ENCODE results near the gene GABRG2. TPM values are rescaled to one million over a fixed set of nuclear protein-coding genes. Genes with fewer than 3 reads are reported as not detected.

The GABRG2 gene
- total RNA-seq, 1 donor from 2014 or later = not detected

DNA sequence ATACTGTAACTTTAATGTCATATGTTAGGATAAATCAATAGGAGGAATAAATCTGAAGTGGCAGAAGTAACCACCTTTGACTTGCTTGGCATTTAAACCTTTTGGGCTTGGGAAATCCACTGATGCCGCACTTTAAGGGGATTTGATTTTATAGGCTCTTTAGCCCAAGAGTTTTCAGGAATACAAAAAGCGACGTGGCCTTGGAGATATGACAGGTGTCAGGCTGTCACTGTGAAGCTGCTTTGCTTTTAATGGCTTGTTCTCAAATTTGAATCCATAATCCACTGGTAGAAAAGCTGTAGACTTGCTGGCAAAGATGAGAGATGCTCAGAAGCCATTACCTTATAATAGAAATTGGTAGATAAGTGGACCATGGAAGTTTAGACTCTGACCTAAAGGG is 71.6 kb downstream of the GABRG2 start:
- H3K4me1 ChIP-seq = no peaks in the 10 kb centered on the region
- H3K36me3 ChIP-seq = no peaks in the 10 kb centered on the region
- TF ChIP-seq, protein P1, sequence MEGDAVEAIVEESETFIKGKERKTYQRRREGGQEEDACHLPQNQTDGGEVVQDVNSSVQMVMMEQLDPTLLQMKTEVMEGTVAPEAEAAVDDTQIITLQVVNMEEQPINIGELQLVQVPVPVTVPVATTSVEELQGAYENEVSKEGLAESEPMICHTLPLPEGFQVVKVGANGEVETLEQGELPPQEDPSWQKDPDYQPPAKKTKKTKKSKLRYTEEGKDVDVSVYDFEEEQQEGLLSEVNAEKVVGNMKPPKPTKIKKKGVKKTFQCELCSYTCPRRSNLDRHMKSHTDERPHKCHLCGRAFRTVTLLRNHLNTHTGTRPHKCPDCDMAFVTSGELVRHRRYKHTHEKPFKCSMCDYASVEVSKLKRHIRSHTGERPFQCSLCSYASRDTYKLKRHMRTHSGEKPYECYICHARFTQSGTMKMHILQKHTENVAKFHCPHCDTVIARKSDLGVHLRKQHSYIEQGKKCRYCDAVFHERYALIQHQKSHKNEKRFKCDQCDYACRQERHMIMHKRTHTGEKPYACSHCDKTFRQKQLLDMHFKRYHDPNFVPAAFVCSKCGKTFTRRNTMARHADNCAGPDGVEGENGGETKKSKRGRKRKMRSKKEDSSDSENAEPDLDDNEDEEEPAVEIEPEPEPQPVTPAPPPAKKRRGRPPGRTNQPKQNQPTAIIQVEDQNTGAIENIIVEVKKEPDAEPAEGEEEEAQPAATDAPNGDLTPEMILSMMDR (IDR thresholded peaks at IDR 0.05) = no peak
- no peak overlapping the region for H3K4me3 ChIP-seq
- no peak for DNase-seq (ENCODE audit: low spot score in 2 of 2)
- H3K27me3 ChIP-seq = no peaks in the 10 kb centered on the region
- H3K9me3 ChIP-seq = no peaks in the 10 kb centered on the region
- H3K27ac ChIP-seq = no peak overlapping the region
- intact Hi-C loops (cut with DNase I) = no loop called here

DNA sequence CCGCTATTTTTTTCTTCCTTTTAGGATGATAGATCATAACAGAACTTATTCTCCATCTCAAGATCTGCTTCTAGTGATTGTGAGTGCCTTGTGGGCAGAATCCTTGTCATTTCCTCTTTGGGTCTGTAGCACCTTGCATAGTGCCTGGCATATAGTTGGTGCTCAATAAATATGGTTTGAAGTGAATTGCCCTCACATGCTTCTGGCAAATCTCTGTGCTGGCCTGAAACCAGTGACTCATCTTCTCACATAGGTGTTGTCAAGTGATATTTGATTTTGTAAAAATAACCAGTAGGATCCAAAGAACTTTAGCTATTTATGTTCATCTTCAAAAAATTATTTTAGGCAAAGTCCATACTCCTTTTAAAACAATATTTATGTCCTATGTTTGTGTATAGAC is 86.7 kb downstream of the GABRG2 start:
- Histone ChIP-seq H3K4me3 (no peak overlapping the region), H3K27ac (no peak overlapping the region), H3K9me3 (no peaks in the 10 kb centered on the region), H3K36me3 (no peaks in the 10 kb centered on the region), H3K4me1 (no peaks in the 10 kb centered on the region), H3K27me3 (no peaks in the 10 kb centered on the region)
- TF ChIP-seq, protein P1 (IDR thresholded peaks at IDR 0.05) = no peak
- no peak for DNase-seq (ENCODE audit: low spot score in 2 of 2)
- intact Hi-C loops (cut with DNase I) = no loop called here

DNA sequence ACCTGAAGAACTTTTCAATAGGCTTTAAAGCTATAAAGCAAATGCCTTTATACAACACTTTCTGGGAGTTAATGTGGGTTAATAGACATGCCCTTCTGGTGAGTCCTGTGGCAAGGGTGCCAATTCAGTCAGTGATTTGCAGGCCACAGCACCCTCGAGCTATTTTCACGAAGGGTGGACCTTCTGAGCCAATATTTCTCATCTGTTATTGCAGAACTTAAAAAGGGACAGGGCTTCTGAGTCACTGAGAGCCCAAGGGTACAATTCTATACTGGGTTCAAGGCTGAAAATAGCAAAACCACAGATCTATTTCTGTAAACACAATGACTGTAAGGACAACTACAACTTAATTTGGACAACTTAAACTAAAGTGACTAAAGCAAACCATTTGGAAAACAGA is 92.8 kb downstream of the GABRG2 start:
- H3K9me3 ChIP-seq = no peaks in the 10 kb centered on the region
- TF ChIP-seq, protein P1 (IDR thresholded peaks at IDR 0.05) = no peak
- no peaks in the 10 kb centered on the region for H3K27me3 ChIP-seq
- H3K4me1 ChIP-seq = no peaks in the 10 kb centered on the region
- no peak overlapping the region for H3K4me3 ChIP-seq
- no peak overlapping the region for H3K27ac ChIP-seq
- no peak for DNase-seq (ENCODE audit: low spot score in 2 of 2)
- no peaks in the 10 kb centered on the region for H3K36me3 ChIP-seq
- intact Hi-C loops (cut with DNase I) = no loop called here

DNA sequence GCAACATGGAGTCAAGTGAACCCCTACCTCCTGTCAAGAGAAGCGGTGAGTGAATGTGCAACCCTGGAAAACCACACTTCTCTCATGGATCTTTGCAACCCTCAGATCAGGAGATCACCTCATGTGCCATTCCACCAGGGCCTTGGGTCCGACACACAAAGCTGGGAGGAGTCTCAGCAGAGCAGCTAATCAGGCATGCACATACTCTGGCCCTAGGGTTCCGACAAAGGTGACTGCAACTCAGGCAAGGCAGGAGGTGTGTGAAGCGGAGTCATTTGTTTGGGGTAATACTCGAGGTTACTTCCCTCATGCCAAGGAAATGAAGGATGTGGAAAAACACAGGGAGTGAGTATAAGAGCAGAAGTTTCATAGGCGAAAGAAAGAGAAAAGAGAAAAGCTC is 96.1 kb downstream of the GABRG2 start:
- TF ChIP-seq, protein P1 (IDR thresholded peaks at IDR 0.05) = no peak
- Histone ChIP-seq H3K27ac (no peak overlapping the region), H3K36me3 (no peaks in the 10 kb centered on the region), H3K27me3 (no peaks in the 10 kb centered on the region), H3K4me3 (no peak overlapping the region), H3K4me1 (no peaks in the 10 kb centered on the region), H3K9me3 (no peaks in the 10 kb centered on the region)
- intact Hi-C loops (cut with DNase I) = no loop called here
- DNase-seq (ENCODE audit: low spot score in 2 of 2) = no peak

DNA sequence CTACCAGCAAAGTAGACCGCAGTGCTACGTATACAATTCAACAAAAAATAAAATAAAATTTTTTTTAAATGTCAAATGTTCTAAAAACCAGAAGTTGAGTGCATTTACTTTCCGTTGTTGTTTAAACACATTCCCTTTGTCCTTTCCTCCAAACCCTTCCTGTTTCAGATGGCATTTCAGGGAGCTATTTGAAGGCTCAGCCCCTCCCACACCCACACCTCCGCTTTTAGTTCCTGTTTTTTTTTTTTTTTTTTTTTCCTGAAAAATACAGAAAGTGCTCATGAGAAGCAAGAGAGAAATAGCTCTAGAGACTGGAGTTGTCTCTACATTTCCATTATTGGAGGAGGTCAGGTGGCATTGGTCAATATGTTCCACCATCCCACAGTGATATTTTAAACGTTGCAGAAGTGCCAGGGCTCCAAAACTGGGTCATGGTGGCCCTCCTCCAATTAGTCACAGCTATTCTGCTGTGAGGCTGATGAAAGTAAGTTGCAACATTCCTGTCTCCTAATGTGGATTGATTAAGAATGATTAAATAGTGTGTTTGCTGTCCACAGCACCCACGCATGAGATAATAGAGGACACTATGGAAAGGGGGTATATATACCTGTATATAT is 106.9 kb downstream of the GABRG2 start:
- H3K36me3 ChIP-seq = no peaks in the 10 kb centered on the region
- DNase-seq (ENCODE audit: low spot score in 2 of 2) = no peak
- no peak overlapping the region for H3K4me3 ChIP-seq
- H3K27me3 ChIP-seq = no peaks in the 10 kb centered on the region
- no peaks in the 10 kb centered on the region for H3K4me1 ChIP-seq
- TF ChIP-seq, protein P1 (IDR thresholded peaks at IDR 0.05) = no peak
- H3K27ac ChIP-seq = no peak overlapping the region
- intact Hi-C loops (cut with DNase I) = no loop called here
- H3K9me3 ChIP-seq = no peaks in the 10 kb centered on the region

DNA sequence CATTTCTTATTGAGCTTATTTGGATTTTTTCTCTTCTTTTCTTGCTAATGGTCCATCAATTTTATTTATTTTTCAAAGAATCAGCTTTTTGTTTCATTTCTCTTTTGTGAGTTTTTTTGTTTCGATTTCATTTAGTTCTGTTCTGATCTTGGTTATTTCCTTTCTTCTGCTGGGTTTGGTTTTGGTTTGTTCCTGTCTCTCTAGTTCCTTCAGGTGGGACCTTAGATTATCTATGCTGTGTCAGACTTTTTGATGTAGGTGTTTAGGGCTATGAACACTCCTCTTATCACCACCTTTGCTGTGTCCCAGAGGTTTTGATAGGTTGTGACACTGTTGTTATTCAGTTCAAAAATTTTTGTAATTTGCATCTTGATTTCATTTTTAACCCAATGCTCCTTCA is 119.8 kb downstream of the GABRG2 start:
- H3K27me3 ChIP-seq = no peaks in the 10 kb centered on the region
- intact Hi-C loops (cut with DNase I) = no loop called here
- no peaks in the 10 kb centered on the region for H3K9me3 ChIP-seq
- H3K27ac ChIP-seq = no peak overlapping the region
- H3K4me1 ChIP-seq = no peaks in the 10 kb centered on the region
- TF ChIP-seq, protein P1 (IDR thresholded peaks at IDR 0.05) = no peak
- no peak overlapping the region for H3K4me3 ChIP-seq
- no peaks in the 10 kb centered on the region for H3K36me3 ChIP-seq
- no peak for DNase-seq (ENCODE audit: low spot score in 2 of 2)
